GM12891 (cell line): ENCODE measurements around the gene DHODH.

Source experiments
- DNase-seq: peaks from one replicate; pipeline ENCODE4 v3.0.0; 2011; ENCODE audit warnings: low spot score; ENCODE audit not compliant: insufficient read length
- FAIRE-seq: peaks from 2 replicates; lab custom pipeline; 2011; peaks lifted over from hg19 to GRCh38; lab: Jason Lieb, UNC
- PAX5 ChIP-seq: IDR thresholded peaks from 2 replicates; pipeline ENCODE4 v1.6.1; 2011; ENCODE audit warnings: low read length, moderate library complexity, mild to moderate bottlenecking; ENCODE audit not compliant: insufficient read depth, severe bottlenecking
- POLR2A ChIP-seq: IDR thresholded peaks from 2 replicates; pipeline ENCODE4 v1.6.1; 2011; ENCODE audit warnings: low read depth, low read length, control low read depth
- POLR2AphosphoS5 ChIP-seq: IDR thresholded peaks from 2 replicates; pipeline ENCODE4 v1.6.1; 2011; ENCODE audit warnings: low read depth, low read length, control low read depth
- POU2F2 ChIP-seq: IDR thresholded peaks from 2 replicates; pipeline ENCODE4 v1.6.1; 2011; ENCODE audit warnings: low read depth, mild to moderate bottlenecking, control low read depth, low read length, moderate library complexity
- SPI1 ChIP-seq: IDR thresholded peaks from 2 replicates; pipeline ENCODE4 v1.6.1; 2011; ENCODE audit warnings: low read depth, low read length, control low read depth
- TAF1 ChIP-seq: IDR thresholded peaks from 2 replicates; pipeline ENCODE4 v1.6.1; 2011; ENCODE audit warnings: low read depth, low read length, control low read depth

The DHODH gene

DNA sequence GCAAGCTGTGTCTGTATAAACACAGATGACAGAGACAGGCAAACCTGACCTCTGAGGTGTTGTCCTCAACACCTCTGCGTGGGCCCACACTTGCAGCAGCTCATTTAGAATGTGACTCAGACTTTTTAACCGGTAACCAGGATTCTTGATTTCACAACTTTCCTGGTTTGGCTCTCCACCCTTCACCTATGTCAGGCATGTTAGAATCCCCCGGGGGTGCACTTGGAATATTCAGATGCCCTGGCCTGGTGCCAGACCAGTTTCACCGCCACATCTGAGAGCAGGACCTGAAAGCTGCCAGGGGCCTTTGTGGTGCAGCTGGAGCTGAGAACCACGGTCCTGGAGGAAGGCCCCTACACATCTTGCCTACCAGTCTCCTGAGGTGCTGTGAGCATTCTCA, 4.8 kb downstream of the DHODH start:
- no peak for FAIRE-seq
- no peak for DNase-seq
- no peak for TF ChIP-seq POLR2A
- no peak for TF ChIP-seq PAX5
- no peak for TF ChIP-seq TAF1

DNA sequence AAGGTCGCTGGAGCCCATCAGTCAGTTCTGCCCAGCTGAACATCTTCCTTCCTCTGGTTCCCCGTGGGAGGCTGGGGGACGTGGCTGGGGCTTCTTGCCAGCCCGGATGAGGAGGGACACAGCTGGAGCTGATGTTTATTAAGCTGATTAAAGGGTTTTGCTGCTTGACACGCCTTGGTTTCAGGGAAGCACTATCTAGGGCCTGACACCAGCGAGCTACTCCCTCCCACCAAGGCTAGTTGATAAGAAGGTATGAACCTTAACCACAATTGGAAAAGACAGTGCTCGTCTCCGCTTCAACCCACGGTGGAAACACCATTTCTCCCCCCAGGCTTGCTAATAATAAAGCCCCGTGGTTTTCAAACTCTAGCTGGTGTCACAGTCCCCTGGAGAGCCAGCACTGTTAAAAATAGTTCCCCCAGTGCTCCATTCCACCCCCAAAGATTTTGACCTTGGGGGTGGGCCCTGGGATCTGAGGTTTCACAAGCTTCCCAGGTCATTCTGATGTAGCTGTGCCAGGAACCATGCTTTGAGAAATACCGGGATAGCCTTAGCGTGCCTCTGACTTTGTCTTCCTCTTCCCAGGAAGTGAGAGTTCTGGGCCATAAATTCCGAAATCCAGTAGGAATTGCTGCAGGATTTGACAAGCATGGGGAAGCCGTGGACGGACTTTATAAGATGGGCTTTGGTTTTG, 5.5 kb downstream of the DHODH start:
- no peak for DNase-seq
- FAIRE-seq: no peak
- TF ChIP-seq SPI1: no peak

DNA sequence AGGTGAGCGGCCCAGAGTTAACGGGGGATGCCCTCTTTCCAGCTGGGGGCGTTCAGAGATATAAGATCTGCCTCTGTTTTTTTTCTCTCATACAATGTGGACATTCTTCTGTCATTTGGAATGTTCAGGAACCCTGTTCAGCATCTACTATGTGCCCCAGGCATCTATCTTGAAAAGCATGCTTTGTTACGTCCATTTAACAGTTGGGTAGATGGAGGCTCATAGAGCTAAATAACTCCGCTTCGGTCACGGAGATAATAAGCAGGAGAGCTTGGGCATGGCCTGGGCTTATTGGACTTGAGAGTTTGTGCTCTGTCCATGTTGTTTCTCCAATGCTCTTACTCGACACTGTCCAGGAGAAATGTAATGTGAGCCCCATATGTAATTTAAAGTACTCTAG, 6.1 kb downstream of the DHODH start:
- no peak for DNase-seq
- TF ChIP-seq POLR2A (no peak), TAF1 (no peak), POU2F2 (no peak)
- FAIRE-seq: no peak

DNA sequence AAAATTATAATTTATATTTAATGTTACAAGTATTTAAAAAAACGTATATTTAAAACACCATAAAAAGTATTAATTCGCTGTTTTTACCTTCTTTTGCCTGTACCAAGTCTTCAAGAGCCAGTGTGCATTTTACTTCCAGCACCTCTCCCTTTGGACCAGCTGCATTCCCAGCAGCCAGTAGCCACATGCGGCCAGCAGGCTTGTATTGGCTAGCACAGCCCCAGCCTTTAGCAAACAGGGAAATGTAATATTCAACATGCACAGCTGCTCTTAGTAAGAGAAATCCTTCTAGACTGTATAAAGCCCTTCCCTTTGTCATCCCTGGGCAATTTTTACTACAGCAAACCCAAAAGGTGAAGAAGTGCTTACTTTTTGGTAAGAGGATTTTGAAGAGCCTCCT, 6.6 kb downstream of the DHODH start:
- FAIRE-seq: no peak
- TF ChIP-seq POLR2AphosphoS5 (no peak), TAF1 (no peak), SPI1 (no peak), POU2F2 (no peak), PAX5 (no peak)
- DNase-seq: no peak

DNA sequence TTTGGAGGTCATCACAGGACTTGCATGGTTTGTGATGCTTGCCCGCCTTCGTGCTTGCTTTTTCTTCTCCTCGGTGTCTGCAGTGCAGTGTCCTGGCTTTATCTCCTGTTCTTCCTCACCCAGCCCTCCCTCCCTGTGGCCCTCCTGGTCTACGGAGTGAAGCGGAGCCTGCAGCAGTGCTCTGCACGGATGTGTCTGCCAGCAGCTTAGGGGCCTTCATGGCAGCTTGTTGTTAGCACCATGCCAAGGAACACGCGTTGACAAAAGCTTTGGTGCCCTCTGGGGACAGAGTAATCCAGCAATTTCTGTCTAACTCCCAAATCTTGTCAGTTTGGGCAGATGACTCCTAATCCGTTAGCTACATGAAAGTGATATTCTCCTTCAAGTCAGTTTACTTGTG, 9.9 kb downstream of the DHODH start:
- FAIRE-seq: no peak
- no peak for TF ChIP-seq POLR2AphosphoS5
- TF ChIP-seq POLR2A: no peak
- no peak for TF ChIP-seq POU2F2
- TF ChIP-seq TAF1: no peak
- no peak for TF ChIP-seq PAX5
- no peak for TF ChIP-seq SPI1
- no peak for DNase-seq

DNA sequence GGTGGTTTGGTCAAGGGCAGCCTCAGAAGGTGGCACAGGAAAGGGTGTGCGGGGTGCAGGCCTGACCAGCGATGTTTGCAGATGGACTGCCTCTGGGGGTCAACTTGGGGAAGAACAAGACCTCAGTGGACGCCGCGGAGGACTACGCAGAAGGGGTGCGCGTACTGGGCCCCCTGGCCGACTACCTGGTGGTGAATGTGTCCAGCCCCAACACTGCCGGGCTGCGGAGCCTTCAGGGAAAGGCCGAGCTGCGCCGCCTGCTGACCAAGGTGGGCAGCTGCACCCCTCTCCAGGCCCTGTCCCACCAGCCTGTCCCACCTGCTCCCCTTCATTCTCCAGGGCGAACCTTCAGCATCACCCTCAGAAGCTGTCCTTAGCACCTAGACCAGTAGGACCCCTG, 12.5 kb downstream of the DHODH start:
- DNase-seq (no peak), FAIRE-seq (no peak)
- no peak for TF ChIP-seq POU2F2
- no peak for TF ChIP-seq TAF1
- TF ChIP-seq POLR2A: no peak
- TF ChIP-seq PAX5: no peak
- TF ChIP-seq POLR2AphosphoS5: no peak
- no peak for TF ChIP-seq SPI1

DNA sequence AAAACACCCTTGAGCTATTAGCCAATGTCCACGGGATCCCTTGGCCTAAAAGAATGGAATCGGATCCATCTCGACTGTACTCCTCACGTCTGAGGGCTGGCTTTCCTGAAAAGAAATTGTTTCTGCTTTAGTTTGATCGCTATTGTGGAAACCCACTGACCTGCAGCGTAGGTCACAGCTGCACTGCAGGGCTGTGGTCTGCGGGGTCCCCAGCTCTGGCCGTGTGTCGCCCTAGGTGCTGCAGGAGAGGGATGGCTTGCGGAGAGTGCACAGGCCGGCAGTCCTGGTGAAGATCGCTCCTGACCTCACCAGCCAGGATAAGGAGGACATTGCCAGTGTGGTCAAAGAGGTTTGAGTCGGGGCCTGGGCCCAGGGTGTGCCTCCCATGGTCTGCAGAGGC, 13.6 kb downstream of the DHODH start:
- TF ChIP-seq POLR2A: no peak
- FAIRE-seq: no peak
- no peak for DNase-seq

DNA sequence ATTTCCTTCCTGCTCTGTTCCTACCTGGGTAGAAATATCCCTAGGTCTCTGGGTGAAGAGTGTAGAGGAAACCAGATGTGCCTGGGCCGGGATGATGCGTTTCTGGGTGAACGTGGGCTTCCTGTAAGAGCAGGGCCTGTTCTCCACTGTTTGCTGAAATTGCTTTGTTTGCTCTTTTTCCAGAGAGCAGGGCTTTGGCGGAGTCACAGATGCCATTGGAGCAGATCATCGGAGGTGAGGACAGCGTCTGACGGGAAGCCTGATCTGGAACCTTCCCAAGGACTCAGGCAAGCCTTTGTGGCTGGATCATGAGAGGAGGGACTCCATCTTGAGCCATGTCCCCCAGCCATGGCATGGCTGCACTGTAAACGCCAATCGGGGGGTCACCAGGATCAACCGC, 15.4 kb downstream of the DHODH start:
- no peak for TF ChIP-seq POLR2AphosphoS5
- TF ChIP-seq POLR2A: no peak
- TF ChIP-seq SPI1: no peak
- TF ChIP-seq POU2F2: no peak
- TF ChIP-seq TAF1: no peak
- no peak for TF ChIP-seq PAX5
- FAIRE-seq (no peak), DNase-seq (no peak)

DNA sequence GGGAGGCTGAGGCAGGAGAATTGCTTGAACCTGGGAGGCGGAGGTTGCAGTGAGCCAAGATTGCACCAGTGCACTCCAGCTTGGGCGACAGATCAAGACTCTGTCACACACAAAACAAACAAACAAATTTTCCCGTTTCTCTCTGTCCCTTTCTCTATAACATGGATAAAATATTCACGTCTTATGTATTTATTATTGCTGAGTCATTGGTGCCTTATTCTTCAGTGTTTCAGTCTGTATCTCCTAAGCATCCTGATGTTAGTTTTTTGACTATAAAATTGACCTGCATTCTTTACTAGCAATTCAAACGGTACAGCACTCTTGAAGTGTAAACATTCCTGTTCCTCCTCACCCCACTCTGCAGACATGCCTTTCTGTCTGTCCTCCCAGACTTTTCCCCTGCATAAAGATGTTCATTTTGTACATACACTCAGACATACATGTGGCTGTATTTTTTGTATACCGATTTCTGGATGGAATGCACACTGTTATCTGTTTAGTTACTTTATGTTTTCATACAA, 16.4 kb downstream of the DHODH start:
- FAIRE-seq (no peak), DNase-seq (no peak)
- TF ChIP-seq PAX5: no peak
- TF ChIP-seq TAF1: no peak
- no peak for TF ChIP-seq POLR2AphosphoS5
- no peak for TF ChIP-seq POU2F2

DNA sequence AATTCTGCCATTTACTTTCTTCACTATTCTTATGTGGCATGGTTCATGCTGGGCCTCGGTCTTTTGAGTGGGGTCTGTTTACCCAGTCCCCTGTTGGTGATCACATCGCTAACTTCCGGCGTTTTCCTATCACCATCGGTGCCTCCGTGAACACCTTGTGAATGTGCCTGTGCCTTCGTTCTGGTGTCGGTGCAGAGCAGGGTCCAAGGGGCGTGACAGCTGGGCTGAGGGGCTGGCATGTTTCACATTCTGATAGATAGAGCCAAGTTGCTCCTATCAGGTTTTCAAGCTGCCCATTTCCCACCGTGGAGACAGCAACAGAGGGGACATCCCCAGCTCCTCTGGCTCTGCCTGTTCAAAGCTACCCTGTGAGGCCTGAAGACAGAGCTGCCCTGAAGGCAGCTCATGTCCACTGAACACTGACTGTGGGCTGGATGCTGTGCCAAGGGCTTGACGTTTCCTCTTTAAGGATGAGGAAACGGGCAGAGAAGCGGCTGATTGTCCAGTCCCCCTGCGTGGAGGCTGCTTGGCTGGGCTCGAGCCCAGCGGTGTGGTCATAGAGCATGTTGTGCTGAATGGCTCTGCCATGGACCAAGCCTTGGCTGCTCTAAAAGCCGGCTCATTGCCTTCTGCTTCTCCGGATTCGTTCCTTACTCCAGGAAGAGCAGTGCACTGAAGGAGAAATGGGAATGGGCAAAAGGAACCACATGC, 17.0 kb downstream of the DHODH start:
- no peak for TF ChIP-seq POU2F2
- TF ChIP-seq POLR2A: no peak
- TF ChIP-seq SPI1: no peak
- TF ChIP-seq POLR2AphosphoS5: no peak
- no peak for TF ChIP-seq TAF1
- TF ChIP-seq PAX5: no peak
- FAIRE-seq: no peak
- no peak for DNase-seq
